Measurements from ENCODE around the gene IFNA14.

DNA sequence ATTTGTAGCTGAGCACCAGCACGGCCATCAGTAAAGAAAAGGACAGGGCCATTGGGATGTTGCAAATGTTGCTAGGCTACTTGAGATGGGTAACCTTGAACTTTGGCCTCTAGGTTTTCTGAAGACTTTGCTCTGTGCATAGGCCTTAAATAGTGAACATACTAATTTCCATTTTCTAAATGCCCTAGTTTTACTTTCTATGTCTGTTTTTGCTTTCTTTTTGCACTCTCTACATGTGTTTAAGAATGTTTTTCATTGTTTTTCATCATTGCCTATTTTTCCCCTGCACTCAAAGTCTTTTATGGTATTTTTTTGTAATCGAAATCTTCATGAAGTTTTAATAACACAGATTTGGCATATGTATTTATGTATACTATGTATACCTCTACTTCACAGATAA lies 11.7 kb downstream of the IFNA14 start, which contains the start of gene IFNA17:
- TF ChIP-seq, protein P1, sequence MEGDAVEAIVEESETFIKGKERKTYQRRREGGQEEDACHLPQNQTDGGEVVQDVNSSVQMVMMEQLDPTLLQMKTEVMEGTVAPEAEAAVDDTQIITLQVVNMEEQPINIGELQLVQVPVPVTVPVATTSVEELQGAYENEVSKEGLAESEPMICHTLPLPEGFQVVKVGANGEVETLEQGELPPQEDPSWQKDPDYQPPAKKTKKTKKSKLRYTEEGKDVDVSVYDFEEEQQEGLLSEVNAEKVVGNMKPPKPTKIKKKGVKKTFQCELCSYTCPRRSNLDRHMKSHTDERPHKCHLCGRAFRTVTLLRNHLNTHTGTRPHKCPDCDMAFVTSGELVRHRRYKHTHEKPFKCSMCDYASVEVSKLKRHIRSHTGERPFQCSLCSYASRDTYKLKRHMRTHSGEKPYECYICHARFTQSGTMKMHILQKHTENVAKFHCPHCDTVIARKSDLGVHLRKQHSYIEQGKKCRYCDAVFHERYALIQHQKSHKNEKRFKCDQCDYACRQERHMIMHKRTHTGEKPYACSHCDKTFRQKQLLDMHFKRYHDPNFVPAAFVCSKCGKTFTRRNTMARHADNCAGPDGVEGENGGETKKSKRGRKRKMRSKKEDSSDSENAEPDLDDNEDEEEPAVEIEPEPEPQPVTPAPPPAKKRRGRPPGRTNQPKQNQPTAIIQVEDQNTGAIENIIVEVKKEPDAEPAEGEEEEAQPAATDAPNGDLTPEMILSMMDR (conservative IDR thresholded peaks at IDR 0.05): no peak
- no peak for TF ChIP-seq EZH2 (IDR thresholded peaks at IDR 0.05; ENCODE audit: low read depth)

Data from PC-9 (cell line).